ENCODE measurements around the gene CHSY1.
"Not testable (repeated sequence)": the region's sequence is repeated elsewhere in the genome, so short reads cannot be mapped to it uniquely, and the experiment has no call there.

Gene CHSY1, protein sequence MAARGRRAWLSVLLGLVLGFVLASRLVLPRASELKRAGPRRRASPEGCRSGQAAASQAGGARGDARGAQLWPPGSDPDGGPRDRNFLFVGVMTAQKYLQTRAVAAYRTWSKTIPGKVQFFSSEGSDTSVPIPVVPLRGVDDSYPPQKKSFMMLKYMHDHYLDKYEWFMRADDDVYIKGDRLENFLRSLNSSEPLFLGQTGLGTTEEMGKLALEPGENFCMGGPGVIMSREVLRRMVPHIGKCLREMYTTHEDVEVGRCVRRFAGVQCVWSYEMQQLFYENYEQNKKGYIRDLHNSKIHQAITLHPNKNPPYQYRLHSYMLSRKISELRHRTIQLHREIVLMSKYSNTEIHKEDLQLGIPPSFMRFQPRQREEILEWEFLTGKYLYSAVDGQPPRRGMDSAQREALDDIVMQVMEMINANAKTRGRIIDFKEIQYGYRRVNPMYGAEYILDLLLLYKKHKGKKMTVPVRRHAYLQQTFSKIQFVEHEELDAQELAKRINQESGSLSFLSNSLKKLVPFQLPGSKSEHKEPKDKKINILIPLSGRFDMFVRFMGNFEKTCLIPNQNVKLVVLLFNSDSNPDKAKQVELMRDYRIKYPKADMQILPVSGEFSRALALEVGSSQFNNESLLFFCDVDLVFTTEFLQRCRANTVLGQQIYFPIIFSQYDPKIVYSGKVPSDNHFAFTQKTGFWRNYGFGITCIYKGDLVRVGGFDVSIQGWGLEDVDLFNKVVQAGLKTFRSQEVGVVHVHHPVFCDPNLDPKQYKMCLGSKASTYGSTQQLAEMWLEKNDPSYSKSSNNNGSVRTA

DNA sequence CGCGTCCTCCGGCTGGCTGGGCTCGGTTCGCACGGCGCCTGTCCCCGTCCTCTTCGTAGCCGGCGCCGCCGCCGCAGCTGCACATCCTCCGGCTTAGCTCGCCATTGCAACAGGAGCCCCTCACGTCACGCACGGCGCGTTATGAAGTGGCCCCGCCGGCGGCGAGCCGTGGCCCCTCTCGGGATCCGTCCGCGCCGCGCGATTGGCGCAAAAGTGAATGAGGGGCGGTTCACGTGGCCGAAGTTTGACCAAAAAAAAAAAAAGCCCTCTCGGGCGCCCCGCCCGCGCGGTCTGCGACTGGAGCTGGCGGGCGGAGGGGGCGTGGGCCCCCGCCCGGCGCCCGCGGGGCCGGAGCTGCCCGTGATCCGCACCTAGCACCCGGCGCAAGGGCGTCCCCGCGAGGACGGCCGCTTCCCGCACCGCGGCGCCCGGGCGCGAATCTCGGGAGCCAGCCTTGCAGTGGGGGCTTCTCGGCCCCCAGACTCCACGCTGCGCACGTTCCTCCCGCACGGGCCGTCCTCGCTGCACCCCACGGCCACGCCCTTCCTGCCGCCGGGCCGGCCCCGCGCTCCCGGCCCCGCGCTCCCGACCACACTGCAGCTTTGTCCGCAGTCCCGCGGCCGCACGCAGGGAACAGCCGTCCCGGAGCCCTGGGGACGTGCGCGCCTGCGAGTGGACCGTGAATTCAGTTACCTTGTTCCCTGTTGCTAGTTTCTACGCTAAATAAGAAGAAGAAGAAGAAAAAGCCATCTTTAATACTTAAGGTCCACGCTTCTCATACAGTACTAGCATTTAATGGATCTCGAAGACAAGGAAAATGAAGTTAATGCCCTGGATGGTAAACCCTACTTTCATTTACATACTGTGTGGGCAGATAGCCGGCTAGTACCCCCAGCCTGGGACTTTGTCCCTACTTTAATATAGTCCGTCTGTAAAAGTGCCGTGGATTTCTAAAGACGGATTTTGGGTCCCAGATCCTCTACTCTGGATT is at the start of gene CHSY1:
Gene CHSY1, minus strand, starts transcription at position 219 of the 991 bp plus-strand sequence. CDS start 592 bp downstream, outside the sequence.
- in situ Hi-C loops (cut with MboI; ENCODE audit: low sequenced_read_pairs), result loop anchor here (25.0 kb wide), 1 partner anchor 215 kb away; no protein-coding TSS in a partner anchor

DNA sequence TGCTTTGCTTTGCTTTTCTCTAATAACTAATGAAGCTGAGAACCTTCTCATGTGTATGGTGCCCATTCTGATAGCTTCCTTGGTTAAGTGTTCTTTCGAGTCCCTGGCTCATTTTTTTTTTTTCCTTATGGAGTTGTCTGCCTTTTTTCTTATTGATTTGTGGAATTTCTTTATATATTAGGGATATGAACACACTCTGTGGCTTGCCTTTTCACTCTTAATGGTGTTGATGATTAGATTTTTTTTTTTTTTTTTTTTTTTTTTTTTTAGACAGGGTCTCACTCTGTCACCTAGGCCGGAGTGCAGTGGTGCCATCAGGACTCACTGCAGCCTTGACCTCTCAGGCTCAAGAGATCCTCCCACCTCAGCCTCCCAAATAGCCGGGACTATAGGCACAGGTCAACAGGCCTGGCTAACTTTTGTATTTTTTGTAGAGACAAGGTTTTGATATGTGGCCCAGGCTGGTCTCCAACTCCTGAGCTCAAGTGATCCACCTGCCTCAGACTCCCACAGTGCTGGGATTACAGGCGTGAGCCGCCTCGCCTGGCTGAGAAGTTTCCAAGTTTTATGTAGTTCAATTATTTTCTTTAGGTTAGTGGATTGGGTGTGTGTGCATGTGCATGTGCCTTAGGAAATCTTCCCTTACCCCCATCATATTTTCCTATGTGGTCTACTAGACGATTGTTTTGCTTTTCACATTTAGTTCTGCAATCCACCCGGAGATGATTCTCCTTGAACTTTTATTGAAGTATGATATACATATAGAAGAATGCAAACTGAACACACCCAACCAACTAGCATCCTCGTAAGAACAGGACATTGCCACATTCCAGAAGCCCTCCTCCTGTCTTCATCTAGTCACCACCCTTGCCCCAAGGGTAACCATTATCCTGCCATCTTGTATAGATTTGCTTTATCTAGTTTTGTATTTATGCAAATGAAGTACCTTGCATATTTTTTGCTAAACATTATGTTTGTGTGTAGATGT is 44.9 kb upstream of the CHSY1 start:
- in situ Hi-C loops (cut with MboI; ENCODE audit: low sequenced_read_pairs), result no loop called here

DNA sequence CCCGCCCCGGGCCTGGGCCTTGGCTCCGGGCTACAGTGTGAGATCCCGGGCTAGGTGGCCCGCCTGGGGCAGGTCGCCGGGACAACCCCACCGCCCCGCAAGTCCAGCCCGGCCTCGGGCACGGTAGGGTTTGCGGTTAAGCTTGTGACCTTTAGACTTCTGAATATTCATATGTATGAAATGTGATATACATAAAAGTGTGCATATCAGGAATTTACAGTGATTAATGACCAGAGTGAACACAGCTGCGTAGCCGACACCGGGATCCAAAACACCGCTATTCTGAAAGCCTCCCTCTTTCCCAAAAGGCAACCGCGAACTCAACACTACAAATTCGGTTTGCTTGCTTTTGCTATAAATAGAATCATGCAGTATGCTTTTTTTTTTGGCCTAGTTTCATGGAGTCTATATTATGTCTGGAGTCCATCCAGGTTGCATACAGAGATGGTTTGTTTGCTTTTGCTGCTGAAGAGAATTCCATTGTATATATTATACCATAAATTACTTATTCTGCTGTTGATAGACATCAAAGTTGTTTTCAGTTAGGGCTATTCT is 43.8 kb upstream of the CHSY1 start:
- in situ Hi-C loops (cut with MboI; ENCODE audit: low sequenced_read_pairs), result no loop called here

DNA sequence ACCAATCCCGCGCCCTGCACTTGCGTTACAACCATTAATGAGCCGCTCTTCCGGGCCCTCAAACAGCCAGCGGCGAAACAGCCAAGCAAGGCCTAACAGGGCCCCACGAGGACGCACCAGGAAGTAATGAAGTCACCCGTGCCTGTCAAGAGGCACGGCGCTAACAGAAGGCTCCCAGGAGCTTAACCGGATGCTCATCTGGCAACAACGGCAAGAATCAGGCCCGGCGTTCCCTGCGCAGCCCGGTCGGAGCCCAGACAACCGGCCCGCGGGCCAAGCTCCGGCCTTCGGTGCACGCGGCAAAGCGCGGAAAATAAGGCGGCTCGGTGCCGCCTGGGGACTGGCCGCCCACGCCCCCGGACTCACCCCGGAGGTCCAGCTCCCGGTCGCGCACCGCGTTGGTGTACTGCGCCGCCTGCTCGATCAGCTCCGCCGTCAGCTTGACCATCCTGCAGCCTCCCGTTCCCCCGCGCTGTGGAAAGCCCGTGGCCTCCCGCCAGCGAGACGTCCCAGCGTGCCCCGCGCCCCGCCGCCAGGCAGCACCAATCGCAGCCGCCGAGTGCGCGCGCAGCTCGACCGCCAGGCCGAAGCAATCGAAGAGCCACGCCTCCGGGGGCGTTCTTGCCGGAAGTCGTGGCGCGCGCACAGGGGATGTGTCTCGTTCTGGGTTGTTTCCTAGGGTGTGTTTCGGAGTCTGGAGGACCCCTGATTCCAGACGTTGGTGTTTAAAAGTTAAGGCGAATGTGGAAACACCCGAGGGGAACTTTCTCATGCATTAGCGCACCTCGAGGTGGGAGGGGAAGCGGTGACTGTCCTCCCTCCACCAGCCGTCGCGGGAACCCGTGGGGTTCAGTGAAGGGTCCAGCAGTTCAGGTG is 43.1 kb upstream of the CHSY1 start, which contains the start of gene SNRPA1:
Gene SNRPA1, minus strand, starts transcription at position 518 of the 876 bp plus-strand sequence. Its CDS starts 70 bp downstream, at position 448.
- in situ Hi-C loops (cut with MboI; ENCODE audit: low sequenced_read_pairs), result no loop called here

DNA sequence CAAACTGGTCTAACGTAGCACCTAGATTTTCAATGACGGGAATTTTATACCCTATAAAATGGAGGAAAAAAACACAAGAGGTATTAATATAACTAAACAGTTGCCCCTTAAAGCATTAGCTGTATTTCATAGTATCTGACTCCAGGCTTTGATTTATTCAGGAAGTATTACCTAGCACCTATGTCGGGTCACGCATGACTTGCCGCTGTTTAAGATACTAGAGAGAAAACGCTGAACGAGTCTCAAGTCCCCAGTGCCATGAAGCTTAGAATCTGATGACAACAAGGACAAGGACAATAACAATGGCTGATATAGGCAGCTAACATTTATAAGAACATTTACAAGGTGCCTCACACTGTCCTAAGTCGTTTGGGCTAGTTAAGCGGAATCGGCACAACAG is 41.3 kb upstream of the CHSY1 start:
- in situ Hi-C loops (cut with MboI; ENCODE audit: low sequenced_read_pairs), result no loop called here

DNA sequence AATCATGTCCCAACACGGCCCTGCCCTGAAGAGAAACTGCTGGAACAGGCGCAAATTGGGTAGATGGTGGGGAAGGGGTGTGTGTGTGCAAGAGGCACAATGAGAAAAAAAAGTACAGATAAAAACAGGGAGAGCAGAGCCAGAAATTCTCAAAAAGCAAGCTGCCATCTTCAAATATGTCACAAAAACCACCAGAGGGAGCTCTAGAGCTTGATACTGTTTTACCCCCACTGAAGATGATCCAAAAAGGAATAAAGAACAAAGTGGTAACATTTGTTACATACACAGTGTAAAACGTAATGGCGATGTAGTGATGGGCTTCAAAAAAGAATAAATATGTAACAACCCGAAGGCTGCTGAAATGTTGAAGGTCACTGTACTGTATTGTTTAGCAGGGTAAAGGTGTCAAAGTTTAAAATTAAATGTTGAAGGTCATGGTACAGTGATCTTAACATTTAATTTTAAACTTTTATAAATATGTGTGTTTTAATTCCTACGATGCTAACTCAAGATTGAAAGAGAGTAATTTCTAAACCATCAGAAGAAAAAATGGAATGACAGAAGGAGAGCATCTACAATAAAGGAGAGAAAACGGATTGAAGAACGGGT is 37.2 kb upstream of the CHSY1 start:
- in situ Hi-C loops (cut with MboI; ENCODE audit: low sequenced_read_pairs), result no loop called here

DNA sequence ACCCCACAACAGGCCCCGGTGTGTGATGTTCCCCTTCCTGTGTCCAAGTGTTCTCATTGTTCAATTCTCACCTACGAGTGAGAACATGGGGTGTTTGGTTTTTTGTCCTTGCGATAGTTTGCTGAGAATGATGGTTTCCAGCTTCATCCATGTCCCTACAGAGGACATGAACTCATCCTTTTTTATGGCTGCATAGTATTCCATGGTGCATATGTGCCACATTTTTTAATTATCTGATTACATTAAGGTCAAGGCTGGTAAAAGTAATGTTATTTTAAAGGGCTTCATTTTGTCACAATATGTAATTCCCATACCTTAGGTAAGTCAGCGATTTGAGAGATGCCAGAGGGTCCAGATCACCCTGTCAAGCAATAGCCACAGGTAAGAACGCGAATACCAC is 35.5 kb upstream of the CHSY1 start:
- in situ Hi-C loops (cut with MboI; ENCODE audit: low sequenced_read_pairs), result not testable (repeated sequence)

DNA sequence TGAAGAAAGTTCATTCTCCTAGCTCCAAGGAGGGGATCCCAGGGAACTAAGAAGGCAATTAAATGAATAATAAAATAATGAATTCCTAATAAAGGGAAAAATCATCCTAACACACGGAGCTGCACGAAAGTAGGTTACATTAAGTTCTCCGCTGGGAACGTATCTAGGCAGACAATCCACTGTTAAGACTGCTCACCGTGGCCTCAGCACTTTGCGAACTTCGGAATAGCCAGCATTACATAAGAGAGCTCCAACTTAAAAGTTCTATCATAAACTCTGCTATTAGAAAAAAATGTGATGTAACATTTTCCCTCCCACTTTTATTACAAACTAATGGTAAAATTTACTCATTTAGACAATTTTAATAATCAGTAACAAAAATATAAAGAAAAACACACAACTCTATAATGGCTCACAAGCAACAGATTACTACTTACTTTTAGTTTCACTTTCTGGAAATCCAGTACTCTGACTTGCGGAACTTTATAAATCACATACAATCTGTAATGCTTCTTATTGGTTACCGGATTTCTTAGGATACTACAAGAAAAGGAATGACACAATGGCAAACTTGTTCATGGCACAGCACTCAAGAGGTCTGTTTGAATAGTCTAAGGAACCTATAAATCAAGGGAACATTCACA is 34.7 kb upstream of the CHSY1 start:
- in situ Hi-C loops (cut with MboI; ENCODE audit: low sequenced_read_pairs), result no loop called here

DNA sequence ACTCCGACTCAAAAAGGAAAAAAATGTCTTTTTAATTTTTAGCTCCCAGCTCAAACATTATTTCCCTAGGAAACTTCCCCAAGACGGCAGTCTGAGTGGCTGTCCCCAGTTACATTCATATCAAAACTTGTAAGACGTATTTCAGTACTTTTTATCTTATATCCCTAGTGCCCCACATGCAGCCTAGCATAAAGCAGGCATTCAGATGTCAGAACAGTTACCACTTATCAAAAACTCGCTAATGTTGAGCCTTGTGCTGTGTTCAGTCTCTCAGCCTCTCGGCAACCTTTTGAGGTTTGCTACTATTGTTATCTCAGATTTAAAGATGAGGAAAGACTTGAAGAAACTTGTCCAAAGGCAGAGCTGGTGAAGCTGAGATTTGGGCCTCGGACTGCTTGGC is 32.1 kb upstream of the CHSY1 start:
- in situ Hi-C loops (cut with MboI; ENCODE audit: low sequenced_read_pairs), result no loop called here

DNA sequence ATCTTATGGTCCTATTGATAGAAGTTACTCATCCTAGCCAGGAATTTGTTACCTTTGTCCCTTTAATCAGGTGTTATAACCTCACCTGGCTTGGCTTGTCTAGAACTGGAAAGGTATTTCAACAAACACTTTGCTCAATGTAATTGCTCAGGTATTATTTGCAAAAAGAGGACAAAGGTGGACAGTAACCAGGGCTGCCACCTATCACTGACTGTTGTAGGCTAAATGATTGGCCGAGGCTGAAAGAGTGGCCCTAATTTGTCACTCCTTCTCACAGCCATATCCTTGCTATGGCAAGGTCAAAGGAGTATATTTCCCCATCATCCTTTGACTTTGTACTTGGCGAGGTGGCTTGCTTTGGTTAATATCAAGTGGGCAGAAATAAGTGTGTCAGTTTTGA is 28.2 kb upstream of the CHSY1 start:
- in situ Hi-C loops (cut with MboI; ENCODE audit: low sequenced_read_pairs), result no loop called here

DNA sequence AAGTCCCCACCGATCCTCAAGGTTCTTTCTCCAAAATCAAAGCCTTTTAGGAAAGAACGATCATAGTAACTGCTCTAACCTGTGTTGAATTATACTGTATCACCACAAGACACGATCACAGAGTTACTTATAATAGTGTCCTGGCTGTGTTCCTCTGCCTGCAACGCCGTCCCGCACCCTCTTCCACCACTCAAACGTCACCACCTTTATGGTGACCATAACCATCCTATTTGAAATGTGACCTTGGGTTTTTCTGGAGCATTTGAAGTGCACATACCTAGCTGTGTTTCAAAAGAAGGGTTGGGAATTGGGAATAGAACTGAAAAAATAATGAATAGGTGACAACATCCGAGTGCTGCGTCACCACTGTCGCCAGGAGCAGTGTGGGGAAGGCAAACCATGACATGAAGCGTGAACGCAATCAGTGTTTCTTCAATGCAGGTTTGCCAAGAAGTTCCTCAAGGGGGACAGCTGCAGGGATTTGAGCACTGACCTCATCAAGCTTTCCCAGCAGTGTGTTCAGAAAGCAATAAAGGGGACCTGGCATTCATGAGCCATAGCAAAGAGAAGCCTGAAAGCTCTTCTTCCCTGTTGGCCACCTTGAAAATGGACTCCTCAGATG is 26.2 kb upstream of the CHSY1 start:
- in situ Hi-C loops (cut with MboI; ENCODE audit: low sequenced_read_pairs), result no loop called here

DNA sequence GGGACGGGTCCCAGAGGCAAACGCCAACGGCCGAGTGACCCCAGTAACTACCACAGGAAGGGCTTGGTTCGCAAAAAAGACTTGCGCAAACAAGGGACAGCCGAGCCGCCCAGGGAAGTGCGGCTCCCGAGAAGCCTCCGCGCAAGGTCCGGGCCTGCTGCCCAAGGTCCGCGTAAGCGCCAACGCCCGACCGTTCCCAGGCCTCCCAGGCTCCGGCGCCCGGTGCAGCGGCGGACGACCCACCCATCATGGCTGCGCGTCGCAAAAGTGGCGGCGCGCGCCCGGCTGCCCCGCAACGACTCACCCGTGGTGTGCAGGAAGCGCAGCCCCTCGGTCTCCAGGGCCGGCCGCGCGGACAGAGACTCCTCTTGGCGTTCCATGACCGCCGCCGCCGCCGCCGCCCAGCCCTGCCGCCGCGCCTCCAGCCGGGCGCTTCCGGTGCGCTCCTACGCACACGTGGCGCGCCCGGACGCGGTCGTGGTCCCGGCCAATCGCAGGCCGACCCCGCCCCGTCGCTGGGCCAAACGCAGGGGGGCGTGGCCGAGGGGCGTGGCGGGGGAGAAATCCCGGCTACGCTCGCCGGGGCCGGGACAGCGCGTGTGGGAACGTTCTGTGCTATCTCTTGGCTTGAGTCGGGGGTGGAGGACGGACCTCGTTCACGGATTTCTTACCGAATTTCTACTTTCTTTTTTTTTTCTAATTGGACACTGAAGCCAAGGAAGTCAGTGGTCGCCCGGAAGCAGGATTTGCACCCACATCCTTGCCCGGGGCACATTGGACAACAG is 25.4 kb upstream of the CHSY1 start, which contains the start of gene SELENOS:
Gene SELENOS, minus strand, starts transcription at position 448 of the 785 bp plus-strand sequence. Its CDS starts 68 bp downstream, at position 380.
- in situ Hi-C loops (cut with MboI; ENCODE audit: low sequenced_read_pairs), result no loop called here

DNA sequence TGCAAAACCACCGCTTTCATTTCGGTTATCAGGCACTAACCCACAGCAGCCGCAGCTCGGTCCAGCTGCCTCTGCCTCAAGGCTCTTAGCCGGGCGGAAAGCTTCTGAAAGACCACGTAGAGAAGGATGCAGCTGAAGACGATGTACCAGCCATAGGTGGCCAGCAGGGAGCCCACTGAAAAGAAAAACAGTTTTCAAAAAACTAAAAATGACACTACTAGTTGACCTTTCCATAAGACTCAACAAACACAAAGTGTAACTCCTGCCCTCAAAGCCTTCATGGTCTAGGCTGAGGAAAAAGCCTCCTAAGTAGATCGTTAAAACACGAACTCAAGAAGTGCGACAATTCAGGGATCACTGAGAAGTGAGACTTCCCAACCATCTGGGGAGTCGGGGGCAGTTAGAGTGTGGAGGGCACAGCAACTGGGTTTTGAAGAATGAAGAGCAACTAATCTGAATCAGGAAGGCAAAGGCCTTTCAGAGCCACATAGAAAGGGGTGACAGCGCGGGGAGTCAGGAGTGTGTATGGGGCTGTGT is 24.7 kb upstream of the CHSY1 start:
- in situ Hi-C loops (cut with MboI; ENCODE audit: low sequenced_read_pairs), result no loop called here

DNA sequence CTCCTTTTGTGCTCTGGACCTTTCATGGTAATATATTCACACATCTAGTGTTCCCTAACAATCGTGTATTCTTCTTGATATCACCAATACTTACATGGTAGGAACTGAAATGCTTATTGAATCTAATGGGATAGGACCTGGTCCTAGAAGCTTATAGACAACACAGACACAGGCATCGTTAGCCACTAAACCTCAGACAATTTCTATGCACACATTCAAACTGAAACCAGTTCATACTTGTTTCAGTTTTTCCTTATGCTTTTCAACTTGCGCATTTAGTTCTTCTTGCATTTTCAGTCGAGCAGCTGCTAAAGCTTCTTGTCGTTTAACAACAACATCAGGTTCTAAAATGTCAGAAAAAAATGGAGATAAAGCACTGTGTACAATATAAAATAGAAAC is 23.2 kb upstream of the CHSY1 start:
- in situ Hi-C loops (cut with MboI; ENCODE audit: low sequenced_read_pairs), result no loop called here

DNA sequence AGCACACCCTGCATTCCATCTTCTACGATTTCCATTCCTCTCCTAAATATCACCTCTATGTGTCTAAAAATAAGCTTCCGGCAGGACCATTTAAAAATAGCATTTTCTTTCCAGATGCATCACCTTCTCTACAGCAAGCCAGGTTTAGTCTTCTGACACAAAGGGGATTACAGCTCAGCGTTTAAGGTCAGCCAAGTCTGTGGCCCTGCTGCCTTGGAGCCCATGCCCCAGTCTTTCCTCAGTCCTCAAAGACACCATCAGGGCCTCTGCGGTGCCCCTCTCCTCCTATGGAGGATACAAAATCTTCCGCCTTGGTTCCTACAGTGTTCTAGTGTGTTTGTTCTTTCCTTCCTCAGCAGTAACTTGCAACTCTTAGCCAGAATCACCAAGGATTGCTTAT is 21.7 kb upstream of the CHSY1 start:
- in situ Hi-C loops (cut with MboI; ENCODE audit: low sequenced_read_pairs), result loop anchor here (25.0 kb wide), 1 partner anchor 236 kb away; no protein-coding TSS in a partner anchor

DNA sequence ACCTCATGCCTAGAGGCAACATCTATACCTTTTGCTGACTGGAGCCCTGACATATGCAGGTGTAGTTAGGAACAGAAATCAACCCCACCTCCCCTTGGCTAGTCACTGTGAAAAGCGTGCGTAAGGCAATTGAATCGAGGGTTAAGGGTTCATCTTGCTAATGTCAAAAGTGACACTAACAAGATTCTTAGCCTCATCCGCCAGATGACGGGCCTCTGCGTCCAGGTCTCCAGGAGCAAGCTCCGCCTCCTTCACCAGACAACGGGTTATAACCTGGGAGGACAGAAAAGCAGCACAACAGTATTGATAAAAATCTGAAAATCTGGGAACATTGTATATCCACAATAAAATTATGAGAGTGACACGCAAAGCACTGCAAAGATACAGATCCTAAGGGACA is 20.7 kb upstream of the CHSY1 start:
- in situ Hi-C loops (cut with MboI; ENCODE audit: low sequenced_read_pairs), result loop anchor here (25.0 kb wide), 1 partner anchor 235 kb away; no protein-coding TSS in a partner anchor

Measured in hTERT RPE-1 (cell line).